ENCODE data around the gene CHST11. TPM values are rescaled to one million over a fixed set of nuclear protein-coding genes. Genes with fewer than 3 reads are reported as not detected.

The CHST11 gene
- total RNA-seq, 2 donors from 2014 or later, result 2.9 to 4.9 TPM

DNA sequence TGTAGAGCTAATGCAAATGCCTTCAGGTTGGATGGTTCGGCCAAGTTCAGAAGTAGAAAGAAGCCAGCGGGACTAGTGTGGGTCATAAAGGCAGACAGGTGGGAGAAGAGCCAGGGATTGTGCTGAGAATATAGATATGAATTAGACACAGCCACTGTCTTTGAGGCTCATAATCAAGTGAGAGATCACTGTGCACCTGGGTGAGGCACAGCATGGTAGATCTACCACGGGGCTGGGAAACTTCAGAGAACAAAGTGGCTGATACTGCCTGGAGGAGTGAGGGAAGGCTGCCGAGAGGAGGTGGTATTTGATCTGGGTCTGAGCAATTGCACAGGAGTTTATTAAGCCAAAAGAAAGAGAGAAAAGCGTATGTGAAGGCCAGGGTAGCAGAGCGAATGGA lies 40.6 kb upstream of the CHST11 start:
- no peaks in the 10 kb centered on the region for H3K9me3 ChIP-seq
- DNase-seq, result no peak
- H3K4me3 ChIP-seq, result no peak overlapping the region
- no peaks in the 10 kb centered on the region for H3K27me3 ChIP-seq
- H3K9ac ChIP-seq (ENCODE audit: low read depth in 2 of 2, low read length in 2 of 2), result no peak overlapping the region
- intact Hi-C loops (cut with DNase I), result no loop called here
- H3K4me1 ChIP-seq, result no peaks in the 10 kb centered on the region
- TF ChIP-seq, protein P1, sequence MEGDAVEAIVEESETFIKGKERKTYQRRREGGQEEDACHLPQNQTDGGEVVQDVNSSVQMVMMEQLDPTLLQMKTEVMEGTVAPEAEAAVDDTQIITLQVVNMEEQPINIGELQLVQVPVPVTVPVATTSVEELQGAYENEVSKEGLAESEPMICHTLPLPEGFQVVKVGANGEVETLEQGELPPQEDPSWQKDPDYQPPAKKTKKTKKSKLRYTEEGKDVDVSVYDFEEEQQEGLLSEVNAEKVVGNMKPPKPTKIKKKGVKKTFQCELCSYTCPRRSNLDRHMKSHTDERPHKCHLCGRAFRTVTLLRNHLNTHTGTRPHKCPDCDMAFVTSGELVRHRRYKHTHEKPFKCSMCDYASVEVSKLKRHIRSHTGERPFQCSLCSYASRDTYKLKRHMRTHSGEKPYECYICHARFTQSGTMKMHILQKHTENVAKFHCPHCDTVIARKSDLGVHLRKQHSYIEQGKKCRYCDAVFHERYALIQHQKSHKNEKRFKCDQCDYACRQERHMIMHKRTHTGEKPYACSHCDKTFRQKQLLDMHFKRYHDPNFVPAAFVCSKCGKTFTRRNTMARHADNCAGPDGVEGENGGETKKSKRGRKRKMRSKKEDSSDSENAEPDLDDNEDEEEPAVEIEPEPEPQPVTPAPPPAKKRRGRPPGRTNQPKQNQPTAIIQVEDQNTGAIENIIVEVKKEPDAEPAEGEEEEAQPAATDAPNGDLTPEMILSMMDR (IDR thresholded peaks at IDR 0.05), result no peak
- no peaks in the 10 kb centered on the region for H3K36me3 ChIP-seq
- H3K27ac ChIP-seq, result no peak overlapping the region

DNA sequence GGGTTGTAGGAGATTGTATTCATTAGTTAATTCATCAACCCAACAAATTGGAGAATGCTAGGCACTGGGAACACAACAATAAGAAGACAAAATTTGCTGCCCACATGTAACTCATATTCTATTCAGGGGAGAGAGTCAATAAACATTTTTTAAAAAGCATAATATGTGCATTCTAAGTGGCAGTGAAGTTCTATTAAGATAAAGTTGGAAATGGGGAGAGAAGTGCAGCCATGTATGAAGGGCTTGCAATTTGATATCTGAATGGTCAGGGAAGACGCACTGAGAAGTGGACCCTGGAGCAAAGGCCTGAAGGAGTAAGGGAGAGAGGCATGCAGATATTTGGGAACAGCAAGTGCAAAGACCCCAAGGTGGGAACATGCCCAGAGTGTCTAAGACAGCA lies 40.2 kb upstream of the CHST11 start:
- Histone ChIP-seq H3K27me3 (no peaks in the 10 kb centered on the region), H3K27ac (no peak overlapping the region), H3K36me3 (no peaks in the 10 kb centered on the region), H3K9me3 (no peaks in the 10 kb centered on the region), H3K9ac (ENCODE audit: low read depth in 2 of 2, low read length in 2 of 2) (no peak overlapping the region), H3K4me1 (no peaks in the 10 kb centered on the region), H3K4me3 (no peak overlapping the region)
- no peak for DNase-seq
- TF ChIP-seq, protein P1 (IDR thresholded peaks at IDR 0.05), result no peak
- intact Hi-C loops (cut with DNase I), result no loop called here

DNA sequence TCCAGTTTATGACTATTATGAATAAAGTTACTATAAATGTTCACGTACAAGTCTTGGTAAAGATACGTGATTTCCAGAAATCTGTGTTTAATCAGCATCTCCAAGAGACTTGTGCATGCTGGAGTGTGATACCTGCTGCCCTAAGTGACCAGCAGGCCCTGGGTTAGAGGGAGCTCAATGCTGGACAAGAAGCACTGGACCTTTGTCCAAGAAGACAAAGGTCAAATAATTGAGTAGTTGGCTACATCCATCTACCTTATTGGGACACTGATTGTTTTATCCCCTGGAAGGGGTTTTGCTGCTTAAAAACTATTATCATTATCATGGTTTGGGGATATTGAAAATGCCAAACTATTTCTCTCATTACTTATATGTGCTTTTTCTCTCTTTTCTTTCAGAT lies 37.0 kb upstream of the CHST11 start:
- no peak for DNase-seq
- no peaks in the 10 kb centered on the region for H3K9me3 ChIP-seq
- TF ChIP-seq, protein P1 (IDR thresholded peaks at IDR 0.05), result no peak

DNA sequence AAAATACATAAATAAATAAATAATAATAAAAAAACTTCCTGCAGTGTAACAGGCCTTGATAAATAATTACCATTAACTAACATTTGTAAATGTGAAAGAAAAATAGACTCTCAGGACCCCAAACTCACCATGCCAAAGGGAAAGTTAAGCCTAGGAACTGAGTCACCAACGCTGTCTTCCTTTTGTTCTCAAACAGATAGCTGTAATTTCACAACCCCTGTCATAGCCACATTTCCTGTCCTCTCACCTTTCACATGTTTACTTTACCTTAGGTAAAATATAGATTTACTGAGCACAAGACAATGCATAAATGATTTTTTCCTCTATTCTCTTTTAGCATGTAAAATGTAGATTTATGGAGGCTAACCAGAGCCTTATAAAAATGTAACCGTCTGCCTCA lies 35.9 kb upstream of the CHST11 start:
- no peaks in the 10 kb centered on the region for H3K9me3 ChIP-seq
- intact Hi-C loops (cut with DNase I), result no loop called here
- H3K9ac ChIP-seq (ENCODE audit: low read depth in 2 of 2, low read length in 2 of 2), result no peak overlapping the region
- no peaks in the 10 kb centered on the region for H3K4me1 ChIP-seq
- no peak for DNase-seq
- H3K4me3 ChIP-seq, result no peak overlapping the region
- H3K36me3 ChIP-seq, result no peaks in the 10 kb centered on the region
- no peak overlapping the region for H3K27ac ChIP-seq
- no peaks in the 10 kb centered on the region for H3K27me3 ChIP-seq
- TF ChIP-seq, protein P1 (IDR thresholded peaks at IDR 0.05), result no peak

More for the DNA sequence above, 37.0 kb upstream of the CHST11 start:
- Histone ChIP-seq H3K4me1 (no peaks in the 10 kb centered on the region), H3K36me3 (no peaks in the 10 kb centered on the region), H3K27me3 (no peaks in the 10 kb centered on the region), H3K27ac (no peak overlapping the region), H3K4me3 (no peak overlapping the region), H3K9ac (ENCODE audit: low read depth in 2 of 2, low read length in 2 of 2) (no peak overlapping the region)
- intact Hi-C loops (cut with DNase I), result no loop called here

DNA sequence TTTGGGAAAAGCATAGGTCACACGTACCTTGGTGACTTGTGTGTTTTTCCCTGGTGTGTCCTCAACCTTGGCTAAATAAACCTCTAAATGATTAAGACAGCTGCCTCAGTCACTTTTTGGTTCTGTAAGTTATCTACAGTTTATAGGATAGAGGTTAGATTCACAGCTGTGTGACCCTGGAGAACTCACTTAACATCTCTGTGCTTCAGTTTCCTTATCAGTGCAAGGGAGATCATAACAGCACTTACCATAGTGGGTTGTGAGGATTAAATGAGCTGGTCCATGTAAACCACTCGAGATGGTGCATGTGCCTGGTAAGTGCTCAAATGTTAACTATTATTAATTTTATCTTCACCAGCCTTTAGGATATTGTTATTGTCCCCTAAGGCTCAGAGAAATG lies 35.4 kb upstream of the CHST11 start:
- Histone ChIP-seq H3K27me3 (no peaks in the 10 kb centered on the region), H3K4me1 (no peaks in the 10 kb centered on the region), H3K36me3 (no peaks in the 10 kb centered on the region), H3K9me3 (no peaks in the 10 kb centered on the region), H3K4me3 (no peak overlapping the region), H3K27ac (no peak overlapping the region), H3K9ac (ENCODE audit: low read depth in 2 of 2, low read length in 2 of 2) (no peak overlapping the region)
- intact Hi-C loops (cut with DNase I), result no loop called here
- TF ChIP-seq, protein P1 (IDR thresholded peaks at IDR 0.05), result no peak
- DNase-seq, result no peak

DNA sequence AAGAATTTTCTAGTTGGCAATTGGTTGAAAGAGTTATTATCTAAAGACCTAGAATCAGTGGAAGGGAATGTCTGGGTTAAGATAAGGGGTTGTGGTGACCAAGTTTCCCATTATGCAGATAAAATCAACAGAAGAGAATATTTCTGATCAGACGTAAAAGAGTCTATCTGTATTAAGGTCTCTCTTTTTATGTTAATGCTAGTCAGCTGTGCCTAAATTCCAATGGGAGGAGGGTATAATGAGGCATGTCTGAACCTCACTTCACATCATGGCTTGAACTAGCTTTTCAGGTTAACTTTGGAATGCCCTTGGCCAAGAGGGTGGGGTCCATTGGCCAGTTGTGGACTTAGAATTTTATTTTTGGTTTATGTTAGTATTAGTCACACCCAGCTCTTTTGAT lies 34.3 kb upstream of the CHST11 start:
- no peaks in the 10 kb centered on the region for H3K36me3 ChIP-seq
- H3K9me3 ChIP-seq, result no peaks in the 10 kb centered on the region
- no peak overlapping the region for H3K4me3 ChIP-seq
- no peaks in the 10 kb centered on the region for H3K27me3 ChIP-seq
- intact Hi-C loops (cut with DNase I), result no loop called here
- no peak overlapping the region for H3K9ac ChIP-seq (ENCODE audit: low read depth in 2 of 2, low read length in 2 of 2)
- TF ChIP-seq, protein P1 (IDR thresholded peaks at IDR 0.05), result no peak
- no peaks in the 10 kb centered on the region for H3K4me1 ChIP-seq
- DNase-seq, result no peak
- no peak overlapping the region for H3K27ac ChIP-seq
